ENCODE data around the gene TCAP. TPM values are rescaled to one million over a fixed set of nuclear protein-coding genes. Genes with fewer than 3 reads are reported as not detected.

Gene TCAP
- polyA plus RNA-seq, 1 donor, result 2.2 TPM

- Histone ChIP-seq H3K9me3 (ENCODE audit: control insufficient read depth, low read depth, low read length) (no peaks in the 10 kb centered on the region), H3K27ac (ENCODE audit: low read length) (peak overlapping the region; percentile 38), H3K36me3 (ENCODE audit: control insufficient read depth, insufficient read depth, low read length) (peaks cover 21% of the 10 kb centered on the region), H3K27me3 (ENCODE audit: control insufficient read depth, insufficient read depth, low read length) (no peaks in the 10 kb centered on the region), H3K4me1 (ENCODE audit: control insufficient read depth, insufficient read depth, low read length) (peaks cover 37% of the 10 kb centered on the region), H3K4me3 (ENCODE audit: low read length) (no peak overlapping the region)
- WGBS (ENCODE audit: insufficient coverage, low lambda C conversion rate), result no CpG with 5 or more reads among the region's 8 CpGs
- peak in 1 of 2 donors; percentile 66 for DNase-seq
Observed at GRCh38 chr17:39651923-39652586, 13.1 kb upstream of the TCAP start.

GRCh38 chr17:39652587-39653315 lies 12.4 kb upstream of the TCAP start:
- no peaks in the 10 kb centered on the region for H3K9me3 ChIP-seq (ENCODE audit: control insufficient read depth, low read depth, low read length)

GRCh38 chr17:39653316-39653661 lies 11.9 kb upstream of the TCAP start:
- no CpG with 5 or more reads among the region's 12 CpGs for WGBS (ENCODE audit: insufficient coverage, low lambda C conversion rate)
- H3K36me3 ChIP-seq (ENCODE audit: control insufficient read depth, insufficient read depth, low read length), result peaks cover 31% of the 10 kb centered on the region
- no peak overlapping the region for H3K4me3 ChIP-seq (ENCODE audit: low read length)
- no peak for DNase-seq
- peaks cover 36% of the 10 kb centered on the region for H3K4me1 ChIP-seq (ENCODE audit: control insufficient read depth, insufficient read depth, low read length)
- no peaks in the 10 kb centered on the region for H3K9me3 ChIP-seq (ENCODE audit: control insufficient read depth, low read depth, low read length)
- no peaks in the 10 kb centered on the region for H3K27me3 ChIP-seq (ENCODE audit: control insufficient read depth, insufficient read depth, low read length)
- H3K27ac ChIP-seq (ENCODE audit: low read length), result peak overlapping the region; percentile 38

More at GRCh38 chr17:39652587-39653315, 12.4 kb upstream of the TCAP start:
- H3K4me1 ChIP-seq (ENCODE audit: control insufficient read depth, insufficient read depth, low read length), result peaks cover 37% of the 10 kb centered on the region
- H3K36me3 ChIP-seq (ENCODE audit: control insufficient read depth, insufficient read depth, low read length), result peaks cover 26% of the 10 kb centered on the region
- peak overlapping the region; percentile 38 for H3K27ac ChIP-seq (ENCODE audit: low read length)
- H3K4me3 ChIP-seq (ENCODE audit: low read length), result no peak overlapping the region
- DNase-seq, result peak in 1 of 2 donors; percentile 48
- no peaks in the 10 kb centered on the region for H3K27me3 ChIP-seq (ENCODE audit: control insufficient read depth, insufficient read depth, low read length)
- no CpG with 5 or more reads among the region's 7 CpGs for WGBS (ENCODE audit: insufficient coverage, low lambda C conversion rate)

GRCh38 chr17:39653662-39654331 lies 11.4 kb upstream of the TCAP start:
- peak in 1 of 2 donors; percentile 43 for DNase-seq
- Histone ChIP-seq H3K4me1 (ENCODE audit: control insufficient read depth, insufficient read depth, low read length) (peaks cover 31% of the 10 kb centered on the region), H3K27ac (ENCODE audit: low read length) (peak overlapping the region; percentile 38), H3K9me3 (ENCODE audit: control insufficient read depth, low read depth, low read length) (no peaks in the 10 kb centered on the region), H3K4me3 (ENCODE audit: low read length) (no peak overlapping the region), H3K27me3 (ENCODE audit: control insufficient read depth, insufficient read depth, low read length) (no peaks in the 10 kb centered on the region), H3K36me3 (ENCODE audit: control insufficient read depth, insufficient read depth, low read length) (peaks cover 36% of the 10 kb centered on the region)
- WGBS (ENCODE audit: insufficient coverage, low lambda C conversion rate), result no CpG with 5 or more reads among the region's 14 CpGs

- DNase-seq, result no peak
- Histone ChIP-seq H3K4me1 (ENCODE audit: control insufficient read depth, insufficient read depth, low read length) (peaks cover 31% of the 10 kb centered on the region), H3K4me3 (ENCODE audit: low read length) (no peak overlapping the region), H3K27me3 (ENCODE audit: control insufficient read depth, insufficient read depth, low read length) (no peaks in the 10 kb centered on the region), H3K27ac (ENCODE audit: low read length) (no peak overlapping the region), H3K9me3 (ENCODE audit: control insufficient read depth, low read depth, low read length) (no peaks in the 10 kb centered on the region), H3K36me3 (ENCODE audit: control insufficient read depth, insufficient read depth, low read length) (peaks cover 46% of the 10 kb centered on the region)
- no CpG with 5 or more reads among the region's 2 CpGs for WGBS (ENCODE audit: insufficient coverage, low lambda C conversion rate)
Observed at GRCh38 chr17:39655105-39655504, 10.0 kb upstream of the TCAP start.

- Histone ChIP-seq H3K27me3 (ENCODE audit: control insufficient read depth, insufficient read depth, low read length) (no peaks in the 10 kb centered on the region), H3K4me3 (ENCODE audit: low read length) (no peak overlapping the region), H3K9me3 (ENCODE audit: control insufficient read depth, low read depth, low read length) (no peaks in the 10 kb centered on the region), H3K27ac (ENCODE audit: low read length) (no peak overlapping the region), H3K36me3 (ENCODE audit: control insufficient read depth, insufficient read depth, low read length) (peaks cover 72% of the 10 kb centered on the region), H3K4me1 (ENCODE audit: control insufficient read depth, insufficient read depth, low read length) (peaks cover 7% of the 10 kb centered on the region)
- DNase-seq, result no peak
- no CpG with 5 or more reads among the region's 11 CpGs for WGBS (ENCODE audit: insufficient coverage, low lambda C conversion rate)
Observed at GRCh38 chr17:39658346-39658745, 6.8 kb upstream of the TCAP start.

- H3K27ac ChIP-seq (ENCODE audit: low read length), result no peak overlapping the region
- DNase-seq, result no peak
- no CpG with 5 or more reads among the region's 3 CpGs for WGBS (ENCODE audit: insufficient coverage, low lambda C conversion rate)
- H3K36me3 ChIP-seq (ENCODE audit: control insufficient read depth, insufficient read depth, low read length), result peaks cover 70% of the 10 kb centered on the region
- H3K4me1 ChIP-seq (ENCODE audit: control insufficient read depth, insufficient read depth, low read length), result peaks cover 2% of the 10 kb centered on the region
- no peak overlapping the region for H3K4me3 ChIP-seq (ENCODE audit: low read length)
- H3K27me3 ChIP-seq (ENCODE audit: control insufficient read depth, insufficient read depth, low read length), result no peaks in the 10 kb centered on the region
- H3K9me3 ChIP-seq (ENCODE audit: control insufficient read depth, low read depth, low read length), result no peaks in the 10 kb centered on the region
Observed at GRCh38 chr17:39658760-39659159, 6.4 kb upstream of the TCAP start.

- no peaks in the 10 kb centered on the region for H3K27me3 ChIP-seq (ENCODE audit: control insufficient read depth, insufficient read depth, low read length)
- no peak for DNase-seq
- no peak overlapping the region for H3K4me3 ChIP-seq (ENCODE audit: low read length)
- H3K36me3 ChIP-seq (ENCODE audit: control insufficient read depth, insufficient read depth, low read length), result peaks cover 69% of the 10 kb centered on the region
- no CpG with 5 or more reads among the region's 15 CpGs for WGBS (ENCODE audit: insufficient coverage, low lambda C conversion rate)
- H3K4me1 ChIP-seq (ENCODE audit: control insufficient read depth, insufficient read depth, low read length), result peaks cover 2% of the 10 kb centered on the region
- H3K27ac ChIP-seq (ENCODE audit: low read length), result no peak overlapping the region
- no peaks in the 10 kb centered on the region for H3K9me3 ChIP-seq (ENCODE audit: control insufficient read depth, low read depth, low read length)
Observed at GRCh38 chr17:39659279-39660010, 5.7 kb upstream of the TCAP start.

- WGBS (ENCODE audit: insufficient coverage, low lambda C conversion rate), result no CpG with 5 or more reads among the region's 5 CpGs
- Histone ChIP-seq H3K36me3 (ENCODE audit: control insufficient read depth, insufficient read depth, low read length) (peaks cover 64% of the 10 kb centered on the region), H3K9me3 (ENCODE audit: control insufficient read depth, low read depth, low read length) (no peaks in the 10 kb centered on the region), H3K27ac (ENCODE audit: low read length) (no peak overlapping the region), H3K27me3 (ENCODE audit: control insufficient read depth, insufficient read depth, low read length) (no peaks in the 10 kb centered on the region), H3K4me3 (ENCODE audit: low read length) (no peak overlapping the region), H3K4me1 (ENCODE audit: control insufficient read depth, insufficient read depth, low read length) (peaks cover 7% of the 10 kb centered on the region)
- no peak for DNase-seq
Observed at GRCh38 chr17:39660011-39660360, 5.2 kb upstream of the TCAP start.

Data from large intestine (tissue), 3 donors.